Endothelial cell of umbilical vein (primary cell): ENCODE measurements around the gene B3GAT1.

Experiments
- EZH2 ChIP-seq: IDR thresholded peaks from 2 replicates; pipeline ENCODE4 v1.6.1; 2012; ENCODE audit warnings: borderline replicate concordance, low read depth, mild to moderate bottlenecking, moderate library complexity, low read length, inconsistent platforms; ENCODE audit not compliant: severe bottlenecking
- FOS ChIP-seq: IDR thresholded peaks from 2 replicates; pipeline ENCODE4 v1.6.1; 2011; ENCODE audit warnings: mild to moderate bottlenecking, low read length, moderate library complexity, borderline replicate concordance; ENCODE audit not compliant: insufficient read depth
- JUN ChIP-seq: IDR thresholded peaks from 2 replicates; pipeline ENCODE4 v1.6.1; 2011; ENCODE audit warnings: borderline replicate concordance, low read depth; ENCODE audit not compliant: insufficient read length, insufficient read depth
- MAX ChIP-seq: IDR thresholded peaks from 2 replicates; pipeline ENCODE4 v1.6.1; 2011; ENCODE audit not compliant: insufficient read depth, insufficient read length
- POLR2A ChIP-seq: IDR thresholded peaks from 2 replicates; pipeline ENCODE4 v1.6.1; 2012; ENCODE audit warnings: low read depth, mild to moderate bottlenecking, control low read depth, low read length
- POLR2AphosphoS5 ChIP-seq: IDR thresholded peaks from 2 replicates; pipeline ENCODE4 v1.6.1; 2012; ENCODE audit warnings: low read depth, mild to moderate bottlenecking, control low read depth, low read length, moderate library complexity; ENCODE audit not compliant: insufficient read depth
- TF ChIP-seq, protein P1 (sequence below), 2 donors: IDR thresholded peaks; 1 replicate in 1 of 2; 2 replicates in 1 of 2; pipeline ENCODE4 v1.5.1; 2011; ENCODE audit warnings: low read length in 2 of 2, mild to moderate bottlenecking in 2 of 2, moderate library complexity in 2 of 2, control low read depth in 1 of 2, inconsistent platforms in 1 of 2, low read depth in 1 of 2; ENCODE audit not compliant: insufficient read depth in 1 of 2; ENCODE audit errors: extremely low read depth in 1 of 2

- TF ChIP-seq, protein P1, sequence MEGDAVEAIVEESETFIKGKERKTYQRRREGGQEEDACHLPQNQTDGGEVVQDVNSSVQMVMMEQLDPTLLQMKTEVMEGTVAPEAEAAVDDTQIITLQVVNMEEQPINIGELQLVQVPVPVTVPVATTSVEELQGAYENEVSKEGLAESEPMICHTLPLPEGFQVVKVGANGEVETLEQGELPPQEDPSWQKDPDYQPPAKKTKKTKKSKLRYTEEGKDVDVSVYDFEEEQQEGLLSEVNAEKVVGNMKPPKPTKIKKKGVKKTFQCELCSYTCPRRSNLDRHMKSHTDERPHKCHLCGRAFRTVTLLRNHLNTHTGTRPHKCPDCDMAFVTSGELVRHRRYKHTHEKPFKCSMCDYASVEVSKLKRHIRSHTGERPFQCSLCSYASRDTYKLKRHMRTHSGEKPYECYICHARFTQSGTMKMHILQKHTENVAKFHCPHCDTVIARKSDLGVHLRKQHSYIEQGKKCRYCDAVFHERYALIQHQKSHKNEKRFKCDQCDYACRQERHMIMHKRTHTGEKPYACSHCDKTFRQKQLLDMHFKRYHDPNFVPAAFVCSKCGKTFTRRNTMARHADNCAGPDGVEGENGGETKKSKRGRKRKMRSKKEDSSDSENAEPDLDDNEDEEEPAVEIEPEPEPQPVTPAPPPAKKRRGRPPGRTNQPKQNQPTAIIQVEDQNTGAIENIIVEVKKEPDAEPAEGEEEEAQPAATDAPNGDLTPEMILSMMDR (IDR thresholded peaks at IDR 0.05; ENCODE audit: extremely low read depth in 1 of 2, insufficient read depth in 1 of 2, low read depth in 1 of 2, low read length in 2 of 2) = no peak
- TF ChIP-seq EZH2 (no peak), POLR2A (no peak), MAX (no peak), FOS (no peak), POLR2AphosphoS5 (no peak), JUN (no peak)
Observed at GRCh38 chr11:134399293-134399654, 12.8 kb downstream of the B3GAT1 start.
